Measurements from ENCODE around the gene KIF12. TPM values are rescaled to one million over a fixed set of nuclear protein-coding genes. Genes with fewer than 3 reads are reported as not detected.

The KIF12 gene
- total and polyA plus RNA-seq, 2 donors (not counting 1 experiment from before 2014, with no cell fraction given): not detected

GRCh38 chr9:114086009-114086408 is 13.1 kb downstream of the KIF12 start:
- H4K20me1 ChIP-seq (ENCODE audit: control insufficient read depth, extremely low read depth, insufficient read depth, low read length): no peaks in the 10 kb centered on the region
- no peak for DNase-seq (ENCODE audit: low read depth in 2 of 2)

GRCh38 chr9:114085387-114085789 is 13.7 kb downstream of the KIF12 start:
- DNase-seq (ENCODE audit: low read depth in 2 of 2): no peak
- H3K9ac ChIP-seq (ENCODE audit: insufficient read depth, low read length): no peak overlapping the region
- TF ChIP-seq EZH2 (IDR thresholded peaks at IDR 0.05; ENCODE audit: low read length, missing control alignments) (no peak), CTCF (conservative IDR thresholded peaks at IDR 0.05 in 1 of 2, IDR thresholded peaks at IDR 0.05 in 1 of 2; ENCODE audit: low read depth in 1 of 2, low read length in 2 of 2) (no peak)

More at GRCh38 chr9:114086009-114086408, 13.1 kb downstream of the KIF12 start:
- Histone ChIP-seq H3K9ac (ENCODE audit: insufficient read depth, low read length) (no peak overlapping the region), H3K4me3 (replicated peaks in 1 of 4; ENCODE audit: control extremely low read depth in 1 of 4, insufficient read depth in 1 of 4, low read depth in 3 of 4, low read length in 4 of 4) (no peak overlapping the region), H3K4me2 (ENCODE audit: extremely low read depth, insufficient read depth, low read length) (no peak overlapping the region), H3K27me3 (ENCODE audit: control insufficient read depth, insufficient read depth, low read length) (peaks cover 21% of the 10 kb centered on the region), H3K36me3 (ENCODE audit: control insufficient read depth, insufficient read depth, low read length) (no peaks in the 10 kb centered on the region), H3K9me3 (ENCODE audit: control insufficient read depth, insufficient read depth, low read depth, low read length) (no peaks in the 10 kb centered on the region), H2AFZ (ENCODE audit: low read length) (no peak overlapping the region), H3K27ac (ENCODE audit: insufficient read depth, low read length) (no peak overlapping the region), H3K4me1 (ENCODE audit: control insufficient read depth, extremely low read depth, insufficient read depth, low read length) (no peaks in the 10 kb centered on the region), H3K79me2 (ENCODE audit: control insufficient read depth, insufficient read depth, low read length) (no peaks in the 10 kb centered on the region)
- TF ChIP-seq CTCF (conservative IDR thresholded peaks at IDR 0.05 in 1 of 2, IDR thresholded peaks at IDR 0.05 in 1 of 2; ENCODE audit: low read depth in 1 of 2, low read length in 2 of 2) (no peak), EZH2 (IDR thresholded peaks at IDR 0.05; ENCODE audit: low read length, missing control alignments) (no peak)

GRCh38 chr9:114084282-114085073 is 14.6 kb downstream of the KIF12 start:
- TF ChIP-seq CTCF (conservative IDR thresholded peaks at IDR 0.05 in 1 of 2, IDR thresholded peaks at IDR 0.05 in 1 of 2; ENCODE audit: low read depth in 1 of 2, low read length in 2 of 2) (no peak), EZH2 (IDR thresholded peaks at IDR 0.05; ENCODE audit: low read length, missing control alignments) (no peak)
- no peak overlapping the region for H2AFZ ChIP-seq (ENCODE audit: low read length)
- no peak overlapping the region for H3K4me3 ChIP-seq (replicated peaks in 1 of 4; ENCODE audit: control extremely low read depth in 1 of 4, insufficient read depth in 1 of 4, low read depth in 3 of 4, low read length in 4 of 4)
- peaks cover 21% of the 10 kb centered on the region for H3K27me3 ChIP-seq (ENCODE audit: control insufficient read depth, insufficient read depth, low read length)
- H3K4me2 ChIP-seq (ENCODE audit: extremely low read depth, insufficient read depth, low read length): no peak overlapping the region
- no peaks in the 10 kb centered on the region for H4K20me1 ChIP-seq (ENCODE audit: control insufficient read depth, extremely low read depth, insufficient read depth, low read length)
- H3K79me2 ChIP-seq (ENCODE audit: control insufficient read depth, insufficient read depth, low read length): no peaks in the 10 kb centered on the region
- no peak overlapping the region for H3K9ac ChIP-seq (ENCODE audit: insufficient read depth, low read length)
- DNase-seq (ENCODE audit: low read depth in 2 of 2): no peak
- no peaks in the 10 kb centered on the region for H3K36me3 ChIP-seq (ENCODE audit: control insufficient read depth, insufficient read depth, low read length)
- no peaks in the 10 kb centered on the region for H3K4me1 ChIP-seq (ENCODE audit: control insufficient read depth, extremely low read depth, insufficient read depth, low read length)
- no peak overlapping the region for H3K27ac ChIP-seq (ENCODE audit: insufficient read depth, low read length)
- H3K9me3 ChIP-seq (ENCODE audit: control insufficient read depth, insufficient read depth, low read depth, low read length): no peaks in the 10 kb centered on the region

More at GRCh38 chr9:114085387-114085789, 13.7 kb downstream of the KIF12 start:
- Histone ChIP-seq H3K36me3 (ENCODE audit: control insufficient read depth, insufficient read depth, low read length) (no peaks in the 10 kb centered on the region), H3K9me3 (ENCODE audit: control insufficient read depth, insufficient read depth, low read depth, low read length) (no peaks in the 10 kb centered on the region), H3K79me2 (ENCODE audit: control insufficient read depth, insufficient read depth, low read length) (no peaks in the 10 kb centered on the region), H3K4me1 (ENCODE audit: control insufficient read depth, extremely low read depth, insufficient read depth, low read length) (no peaks in the 10 kb centered on the region), H2AFZ (ENCODE audit: low read length) (no peak overlapping the region), H3K4me3 (replicated peaks in 1 of 4; ENCODE audit: control extremely low read depth in 1 of 4, insufficient read depth in 1 of 4, low read depth in 3 of 4, low read length in 4 of 4) (no peak overlapping the region), H3K27ac (ENCODE audit: insufficient read depth, low read length) (no peak overlapping the region), H3K4me2 (ENCODE audit: extremely low read depth, insufficient read depth, low read length) (no peak overlapping the region), H4K20me1 (ENCODE audit: control insufficient read depth, extremely low read depth, insufficient read depth, low read length) (no peaks in the 10 kb centered on the region), H3K27me3 (ENCODE audit: control insufficient read depth, insufficient read depth, low read length) (peaks cover 21% of the 10 kb centered on the region)

All from fibroblast of lung (primary cell).